ENCODE data around the gene ZBTB42. TPM values are rescaled to one million over a fixed set of nuclear protein-coding genes. Genes with fewer than 3 reads are reported as not detected.

ZBTB42 gene
- total RNA-seq, 1 experiment from 2014 or later = 6.4 TPM

DNA sequence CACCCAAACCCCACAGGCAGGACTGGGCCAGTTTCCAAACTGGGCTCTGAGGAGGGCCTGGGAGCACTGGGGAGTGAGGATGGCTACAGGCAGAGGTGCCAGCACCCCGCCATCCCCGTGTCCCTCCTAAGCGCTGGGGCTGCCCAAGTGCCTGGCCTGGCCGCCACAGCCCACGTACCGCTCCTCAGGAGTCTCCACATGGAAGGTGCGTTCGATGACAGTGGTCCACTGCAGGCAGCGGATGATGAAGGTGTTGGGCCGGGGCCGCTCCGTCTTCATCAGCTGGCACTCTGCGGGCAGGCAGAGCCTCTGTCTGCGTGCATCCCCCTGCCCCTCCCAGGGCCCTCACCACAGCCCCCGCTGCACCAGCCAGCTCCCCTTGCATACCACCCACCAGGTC, 24.4 kb upstream of the ZBTB42 start (continued):
- TF ChIP-seq, protein P1, sequence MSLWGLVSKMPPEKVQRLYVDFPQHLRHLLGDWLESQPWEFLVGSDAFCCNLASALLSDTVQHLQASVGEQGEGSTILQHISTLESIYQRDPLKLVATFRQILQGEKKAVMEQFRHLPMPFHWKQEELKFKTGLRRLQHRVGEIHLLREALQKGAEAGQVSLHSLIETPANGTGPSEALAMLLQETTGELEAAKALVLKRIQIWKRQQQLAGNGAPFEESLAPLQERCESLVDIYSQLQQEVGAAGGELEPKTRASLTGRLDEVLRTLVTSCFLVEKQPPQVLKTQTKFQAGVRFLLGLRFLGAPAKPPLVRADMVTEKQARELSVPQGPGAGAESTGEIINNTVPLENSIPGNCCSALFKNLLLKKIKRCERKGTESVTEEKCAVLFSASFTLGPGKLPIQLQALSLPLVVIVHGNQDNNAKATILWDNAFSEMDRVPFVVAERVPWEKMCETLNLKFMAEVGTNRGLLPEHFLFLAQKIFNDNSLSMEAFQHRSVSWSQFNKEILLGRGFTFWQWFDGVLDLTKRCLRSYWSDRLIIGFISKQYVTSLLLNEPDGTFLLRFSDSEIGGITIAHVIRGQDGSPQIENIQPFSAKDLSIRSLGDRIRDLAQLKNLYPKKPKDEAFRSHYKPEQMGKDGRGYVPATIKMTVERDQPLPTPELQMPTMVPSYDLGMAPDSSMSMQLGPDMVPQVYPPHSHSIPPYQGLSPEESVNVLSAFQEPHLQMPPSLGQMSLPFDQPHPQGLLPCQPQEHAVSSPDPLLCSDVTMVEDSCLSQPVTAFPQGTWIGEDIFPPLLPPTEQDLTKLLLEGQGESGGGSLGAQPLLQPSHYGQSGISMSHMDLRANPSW (CRISPR knock-in tag; conservative IDR thresholded peaks at IDR 0.05; ENCODE audit: low read depth) = no peak
- TF ChIP-seq, protein P2, sequence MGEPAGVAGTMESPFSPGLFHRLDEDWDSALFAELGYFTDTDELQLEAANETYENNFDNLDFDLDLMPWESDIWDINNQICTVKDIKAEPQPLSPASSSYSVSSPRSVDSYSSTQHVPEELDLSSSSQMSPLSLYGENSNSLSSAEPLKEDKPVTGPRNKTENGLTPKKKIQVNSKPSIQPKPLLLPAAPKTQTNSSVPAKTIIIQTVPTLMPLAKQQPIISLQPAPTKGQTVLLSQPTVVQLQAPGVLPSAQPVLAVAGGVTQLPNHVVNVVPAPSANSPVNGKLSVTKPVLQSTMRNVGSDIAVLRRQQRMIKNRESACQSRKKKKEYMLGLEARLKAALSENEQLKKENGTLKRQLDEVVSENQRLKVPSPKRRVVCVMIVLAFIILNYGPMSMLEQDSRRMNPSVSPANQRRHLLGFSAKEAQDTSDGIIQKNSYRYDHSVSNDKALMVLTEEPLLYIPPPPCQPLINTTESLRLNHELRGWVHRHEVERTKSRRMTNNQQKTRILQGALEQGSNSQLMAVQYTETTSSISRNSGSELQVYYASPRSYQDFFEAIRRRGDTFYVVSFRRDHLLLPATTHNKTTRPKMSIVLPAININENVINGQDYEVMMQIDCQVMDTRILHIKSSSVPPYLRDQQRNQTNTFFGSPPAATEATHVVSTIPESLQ (CRISPR knock-in tag; IDR thresholded peaks at IDR 0.05) = no peak
- TF ChIP-seq OVOL2 (CRISPR knock-in tag; IDR thresholded peaks at IDR 0.05; ENCODE audit: borderline replicate concordance) (no peak), RORB (CRISPR knock-in tag; IDR thresholded peaks at IDR 0.05) (no peak), TCF7 (CRISPR knock-in tag; IDR thresholded peaks at IDR 0.05; ENCODE audit: low read depth) (no peak), ZNF317 (CRISPR knock-in tag; IDR thresholded peaks at IDR 0.05; ENCODE audit: borderline replicate concordance, low read depth) (no peak), NFE2L1 (CRISPR knock-in tag; IDR thresholded peaks at IDR 0.05) (no peak), JAZF1 (CRISPR knock-in tag; IDR thresholded peaks at IDR 0.05) (no peak), ETV6 (CRISPR knock-in tag; IDR thresholded peaks at IDR 0.05) (no peak)
- TF ChIP-seq, protein P3, sequence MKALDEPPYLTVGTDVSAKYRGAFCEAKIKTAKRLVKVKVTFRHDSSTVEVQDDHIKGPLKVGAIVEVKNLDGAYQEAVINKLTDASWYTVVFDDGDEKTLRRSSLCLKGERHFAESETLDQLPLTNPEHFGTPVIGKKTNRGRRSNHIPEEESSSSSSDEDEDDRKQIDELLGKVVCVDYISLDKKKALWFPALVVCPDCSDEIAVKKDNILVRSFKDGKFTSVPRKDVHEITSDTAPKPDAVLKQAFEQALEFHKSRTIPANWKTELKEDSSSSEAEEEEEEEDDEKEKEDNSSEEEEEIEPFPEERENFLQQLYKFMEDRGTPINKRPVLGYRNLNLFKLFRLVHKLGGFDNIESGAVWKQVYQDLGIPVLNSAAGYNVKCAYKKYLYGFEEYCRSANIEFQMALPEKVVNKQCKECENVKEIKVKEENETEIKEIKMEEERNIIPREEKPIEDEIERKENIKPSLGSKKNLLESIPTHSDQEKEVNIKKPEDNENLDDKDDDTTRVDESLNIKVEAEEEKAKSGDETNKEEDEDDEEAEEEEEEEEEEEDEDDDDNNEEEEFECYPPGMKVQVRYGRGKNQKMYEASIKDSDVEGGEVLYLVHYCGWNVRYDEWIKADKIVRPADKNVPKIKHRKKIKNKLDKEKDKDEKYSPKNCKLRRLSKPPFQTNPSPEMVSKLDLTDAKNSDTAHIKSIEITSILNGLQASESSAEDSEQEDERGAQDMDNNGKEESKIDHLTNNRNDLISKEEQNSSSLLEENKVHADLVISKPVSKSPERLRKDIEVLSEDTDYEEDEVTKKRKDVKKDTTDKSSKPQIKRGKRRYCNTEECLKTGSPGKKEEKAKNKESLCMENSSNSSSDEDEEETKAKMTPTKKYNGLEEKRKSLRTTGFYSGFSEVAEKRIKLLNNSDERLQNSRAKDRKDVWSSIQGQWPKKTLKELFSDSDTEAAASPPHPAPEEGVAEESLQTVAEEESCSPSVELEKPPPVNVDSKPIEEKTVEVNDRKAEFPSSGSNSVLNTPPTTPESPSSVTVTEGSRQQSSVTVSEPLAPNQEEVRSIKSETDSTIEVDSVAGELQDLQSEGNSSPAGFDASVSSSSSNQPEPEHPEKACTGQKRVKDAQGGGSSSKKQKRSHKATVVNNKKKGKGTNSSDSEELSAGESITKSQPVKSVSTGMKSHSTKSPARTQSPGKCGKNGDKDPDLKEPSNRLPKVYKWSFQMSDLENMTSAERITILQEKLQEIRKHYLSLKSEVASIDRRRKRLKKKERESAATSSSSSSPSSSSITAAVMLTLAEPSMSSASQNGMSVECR (CRISPR knock-in tag; IDR thresholded peaks at IDR 0.05; ENCODE audit: borderline replicate concordance) = no peak
- TF ChIP-seq, protein P4, sequence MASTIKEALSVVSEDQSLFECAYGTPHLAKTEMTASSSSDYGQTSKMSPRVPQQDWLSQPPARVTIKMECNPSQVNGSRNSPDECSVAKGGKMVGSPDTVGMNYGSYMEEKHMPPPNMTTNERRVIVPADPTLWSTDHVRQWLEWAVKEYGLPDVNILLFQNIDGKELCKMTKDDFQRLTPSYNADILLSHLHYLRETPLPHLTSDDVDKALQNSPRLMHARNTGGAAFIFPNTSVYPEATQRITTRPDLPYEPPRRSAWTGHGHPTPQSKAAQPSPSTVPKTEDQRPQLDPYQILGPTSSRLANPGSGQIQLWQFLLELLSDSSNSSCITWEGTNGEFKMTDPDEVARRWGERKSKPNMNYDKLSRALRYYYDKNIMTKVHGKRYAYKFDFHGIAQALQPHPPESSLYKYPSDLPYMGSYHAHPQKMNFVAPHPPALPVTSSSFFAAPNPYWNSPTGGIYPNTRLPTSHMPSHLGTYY (CRISPR knock-in tag; IDR thresholded peaks at IDR 0.05) = no peak
- TF ChIP-seq, protein P5, sequence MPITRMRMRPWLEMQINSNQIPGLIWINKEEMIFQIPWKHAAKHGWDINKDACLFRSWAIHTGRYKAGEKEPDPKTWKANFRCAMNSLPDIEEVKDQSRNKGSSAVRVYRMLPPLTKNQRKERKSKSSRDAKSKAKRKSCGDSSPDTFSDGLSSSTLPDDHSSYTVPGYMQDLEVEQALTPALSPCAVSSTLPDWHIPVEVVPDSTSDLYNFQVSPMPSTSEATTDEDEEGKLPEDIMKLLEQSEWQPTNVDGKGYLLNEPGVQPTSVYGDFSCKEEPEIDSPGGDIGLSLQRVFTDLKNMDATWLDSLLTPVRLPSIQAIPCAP (CRISPR knock-in tag; IDR thresholded peaks at IDR 0.05) = no peak

DNA sequence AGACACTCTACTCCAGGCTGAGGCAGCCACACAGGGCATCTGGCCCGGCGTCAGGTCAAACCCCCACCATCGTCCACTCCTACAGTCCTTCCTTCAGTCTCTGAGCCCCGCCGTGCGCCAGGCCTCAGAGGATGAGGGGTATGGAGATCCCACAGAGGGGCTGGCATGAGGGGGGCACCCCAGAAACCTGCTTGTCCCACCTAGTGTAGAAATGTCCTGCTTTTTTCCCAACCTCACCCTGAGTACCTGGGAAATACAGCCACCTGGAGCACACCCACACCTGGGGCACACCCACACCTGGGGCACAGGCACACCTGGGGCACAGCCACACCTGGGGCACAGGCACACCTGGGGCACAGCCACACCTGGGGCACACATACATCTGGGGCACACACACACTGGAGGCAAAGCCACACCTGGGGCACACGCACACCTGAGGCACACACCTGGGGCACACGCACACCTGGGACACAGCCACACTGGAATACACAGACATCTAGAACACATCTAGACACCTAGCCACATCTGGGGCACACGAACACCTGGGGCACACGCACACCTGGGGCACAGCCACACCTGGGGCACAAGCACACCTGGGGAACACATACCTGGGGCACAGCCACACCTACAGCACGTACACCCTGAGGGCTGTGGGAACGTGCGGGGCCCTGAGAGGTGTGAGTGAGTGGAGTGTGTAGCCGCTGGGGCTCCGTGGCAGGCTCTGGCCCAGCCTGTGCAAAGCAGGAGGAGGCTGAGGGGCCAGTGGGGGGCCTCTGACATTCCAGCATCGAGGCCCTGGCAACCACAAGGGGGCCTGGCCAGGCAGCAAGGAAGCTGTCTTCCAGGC, 23.7 kb upstream of the ZBTB42 start:
- H3K27me3 Mint-ChIP-seq (ENCODE audit: low read depth) = no peaks in the 10 kb centered on the region
- H3K27ac Mint-ChIP-seq = no peak overlapping the region
- peaks cover 12% of the 10 kb centered on the region for H3K36me3 Mint-ChIP-seq
- peak; percentile 35 for ATAC-seq
- H3K4me1 Mint-ChIP-seq = no peaks in the 10 kb centered on the region
- H3K9me3 Mint-ChIP-seq = no peaks in the 10 kb centered on the region
- CTCF ChIA-PET = interaction anchor here (1.0 to 6.1 kb wide), 5 partner anchors 8 to 49 kb away, joined by 3 to 55 read pairs (median 6); partner anchors contain the start of genes AKT1 and ZBTB42
- no peak overlapping the region for H3K4me3 Mint-ChIP-seq
- POLR2A ChIA-PET = no interaction called here
- peak; percentile 43 for DNase-seq (ENCODE audit: low spot score)
- TF ChIP-seq, protein P6, sequence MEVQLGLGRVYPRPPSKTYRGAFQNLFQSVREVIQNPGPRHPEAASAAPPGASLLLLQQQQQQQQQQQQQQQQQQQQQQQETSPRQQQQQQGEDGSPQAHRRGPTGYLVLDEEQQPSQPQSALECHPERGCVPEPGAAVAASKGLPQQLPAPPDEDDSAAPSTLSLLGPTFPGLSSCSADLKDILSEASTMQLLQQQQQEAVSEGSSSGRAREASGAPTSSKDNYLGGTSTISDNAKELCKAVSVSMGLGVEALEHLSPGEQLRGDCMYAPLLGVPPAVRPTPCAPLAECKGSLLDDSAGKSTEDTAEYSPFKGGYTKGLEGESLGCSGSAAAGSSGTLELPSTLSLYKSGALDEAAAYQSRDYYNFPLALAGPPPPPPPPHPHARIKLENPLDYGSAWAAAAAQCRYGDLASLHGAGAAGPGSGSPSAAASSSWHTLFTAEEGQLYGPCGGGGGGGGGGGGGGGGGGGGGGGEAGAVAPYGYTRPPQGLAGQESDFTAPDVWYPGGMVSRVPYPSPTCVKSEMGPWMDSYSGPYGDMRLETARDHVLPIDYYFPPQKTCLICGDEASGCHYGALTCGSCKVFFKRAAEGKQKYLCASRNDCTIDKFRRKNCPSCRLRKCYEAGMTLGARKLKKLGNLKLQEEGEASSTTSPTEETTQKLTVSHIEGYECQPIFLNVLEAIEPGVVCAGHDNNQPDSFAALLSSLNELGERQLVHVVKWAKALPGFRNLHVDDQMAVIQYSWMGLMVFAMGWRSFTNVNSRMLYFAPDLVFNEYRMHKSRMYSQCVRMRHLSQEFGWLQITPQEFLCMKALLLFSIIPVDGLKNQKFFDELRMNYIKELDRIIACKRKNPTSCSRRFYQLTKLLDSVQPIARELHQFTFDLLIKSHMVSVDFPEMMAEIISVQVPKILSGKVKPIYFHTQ (CRISPR knock-in tag; IDR thresholded peaks at IDR 0.05) = no peak
- TF ChIP-seq ETV6 (CRISPR knock-in tag; IDR thresholded peaks at IDR 0.05) = no peak
- TF ChIP-seq, protein P7, sequence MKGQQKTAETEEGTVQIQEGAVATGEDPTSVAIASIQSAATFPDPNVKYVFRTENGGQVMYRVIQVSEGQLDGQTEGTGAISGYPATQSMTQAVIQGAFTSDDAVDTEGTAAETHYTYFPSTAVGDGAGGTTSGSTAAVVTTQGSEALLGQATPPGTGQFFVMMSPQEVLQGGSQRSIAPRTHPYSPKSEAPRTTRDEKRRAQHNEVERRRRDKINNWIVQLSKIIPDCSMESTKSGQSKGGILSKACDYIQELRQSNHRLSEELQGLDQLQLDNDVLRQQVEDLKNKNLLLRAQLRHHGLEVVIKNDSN (CRISPR knock-in tag; IDR thresholded peaks at IDR 0.05) = no peak
- TF ChIP-seq MXD4 (CRISPR knock-in tag; IDR thresholded peaks at IDR 0.05; ENCODE audit: borderline replicate concordance) = no peak
- TF ChIP-seq ZNF138 (CRISPR knock-in tag; conservative IDR thresholded peaks at IDR 0.05) = no peak
- TF ChIP-seq CBFB (CRISPR knock-in tag; IDR thresholded peaks at IDR 0.05; ENCODE audit: low read depth) = no peak
- no peak for TF ChIP-seq PRRX2 (CRISPR knock-in tag; IDR thresholded peaks at IDR 0.05)

Data from WTC11 (cell line).